ENCODE results near the gene FOXL2NB. TPM values are rescaled to one million over a fixed set of nuclear protein-coding genes. Genes with fewer than 3 reads are reported as not detected.
A peak's percentile ranks its signal among the peaks of the same experiment; 100 is the strongest.

FOXL2NB gene
- total and polyA plus RNA-seq, 2 of the 13 experiments (the other 11 are each of a cell fraction or from before 2014, with no cell fraction given), result not detected

DNA sequence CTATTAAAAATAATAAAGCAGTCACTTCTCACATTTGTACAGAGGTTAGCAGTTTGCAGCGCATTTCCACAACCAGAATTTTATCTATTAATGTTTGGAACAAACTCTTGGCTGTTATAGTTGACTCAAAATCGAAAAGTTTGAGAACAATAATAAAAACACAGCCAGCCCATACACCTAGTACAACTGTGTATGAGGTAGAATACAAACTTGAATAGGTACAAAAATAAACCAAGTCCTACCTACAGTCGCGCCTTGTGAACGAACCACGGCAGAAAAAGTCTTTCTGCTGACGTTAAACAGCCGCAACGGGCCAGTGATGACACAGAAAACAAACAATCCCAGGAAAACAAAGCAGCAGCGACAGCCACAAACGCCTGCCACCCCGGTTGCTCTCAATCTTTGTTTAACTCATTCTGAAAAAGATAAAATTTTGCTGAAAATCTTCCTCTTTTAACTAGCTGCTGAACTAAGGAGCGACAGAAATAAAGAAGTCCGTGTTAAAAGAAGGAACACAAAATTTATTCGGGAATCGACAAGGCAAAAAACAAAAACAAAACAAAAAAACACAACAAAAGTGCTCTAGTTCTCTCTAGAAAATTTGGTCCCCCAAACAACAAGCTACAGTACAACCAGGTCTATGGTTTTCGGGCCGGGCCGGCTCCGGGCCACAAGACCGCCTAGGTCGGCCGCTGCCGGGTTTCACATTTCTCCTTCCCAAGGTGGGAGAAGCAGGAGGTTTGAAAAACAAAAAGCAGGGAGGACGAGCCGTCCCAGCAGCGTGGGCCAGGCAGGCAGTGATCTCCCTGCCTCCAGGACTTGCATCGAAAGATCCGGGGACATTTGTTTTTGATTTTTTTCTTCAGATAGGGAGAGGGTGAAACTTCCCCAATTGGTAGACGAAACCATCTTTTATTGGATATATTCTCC is 3.0 kb upstream of the FOXL2NB start (continued):
- TF ChIP-seq, protein P1, sequence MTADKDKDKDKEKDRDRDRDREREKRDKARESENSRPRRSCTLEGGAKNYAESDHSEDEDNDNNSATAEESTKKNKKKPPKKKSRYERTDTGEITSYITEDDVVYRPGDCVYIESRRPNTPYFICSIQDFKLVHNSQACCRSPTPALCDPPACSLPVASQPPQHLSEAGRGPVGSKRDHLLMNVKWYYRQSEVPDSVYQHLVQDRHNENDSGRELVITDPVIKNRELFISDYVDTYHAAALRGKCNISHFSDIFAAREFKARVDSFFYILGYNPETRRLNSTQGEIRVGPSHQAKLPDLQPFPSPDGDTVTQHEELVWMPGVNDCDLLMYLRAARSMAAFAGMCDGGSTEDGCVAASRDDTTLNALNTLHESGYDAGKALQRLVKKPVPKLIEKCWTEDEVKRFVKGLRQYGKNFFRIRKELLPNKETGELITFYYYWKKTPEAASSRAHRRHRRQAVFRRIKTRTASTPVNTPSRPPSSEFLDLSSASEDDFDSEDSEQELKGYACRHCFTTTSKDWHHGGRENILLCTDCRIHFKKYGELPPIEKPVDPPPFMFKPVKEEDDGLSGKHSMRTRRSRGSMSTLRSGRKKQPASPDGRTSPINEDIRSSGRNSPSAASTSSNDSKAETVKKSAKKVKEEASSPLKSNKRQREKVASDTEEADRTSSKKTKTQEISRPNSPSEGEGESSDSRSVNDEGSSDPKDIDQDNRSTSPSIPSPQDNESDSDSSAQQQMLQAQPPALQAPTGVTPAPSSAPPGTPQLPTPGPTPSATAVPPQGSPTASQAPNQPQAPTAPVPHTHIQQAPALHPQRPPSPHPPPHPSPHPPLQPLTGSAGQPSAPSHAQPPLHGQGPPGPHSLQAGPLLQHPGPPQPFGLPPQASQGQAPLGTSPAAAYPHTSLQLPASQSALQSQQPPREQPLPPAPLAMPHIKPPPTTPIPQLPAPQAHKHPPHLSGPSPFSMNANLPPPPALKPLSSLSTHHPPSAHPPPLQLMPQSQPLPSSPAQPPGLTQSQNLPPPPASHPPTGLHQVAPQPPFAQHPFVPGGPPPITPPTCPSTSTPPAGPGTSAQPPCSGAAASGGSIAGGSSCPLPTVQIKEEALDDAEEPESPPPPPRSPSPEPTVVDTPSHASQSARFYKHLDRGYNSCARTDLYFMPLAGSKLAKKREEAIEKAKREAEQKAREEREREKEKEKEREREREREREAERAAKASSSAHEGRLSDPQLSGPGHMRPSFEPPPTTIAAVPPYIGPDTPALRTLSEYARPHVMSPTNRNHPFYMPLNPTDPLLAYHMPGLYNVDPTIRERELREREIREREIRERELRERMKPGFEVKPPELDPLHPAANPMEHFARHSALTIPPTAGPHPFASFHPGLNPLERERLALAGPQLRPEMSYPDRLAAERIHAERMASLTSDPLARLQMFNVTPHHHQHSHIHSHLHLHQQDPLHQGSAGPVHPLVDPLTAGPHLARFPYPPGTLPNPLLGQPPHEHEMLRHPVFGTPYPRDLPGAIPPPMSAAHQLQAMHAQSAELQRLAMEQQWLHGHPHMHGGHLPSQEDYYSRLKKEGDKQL (CRISPR knock-in tag; IDR thresholded peaks at IDR 0.05; ENCODE audit: low read depth), result no peak
- TF ChIP-seq ZNF746 (CRISPR knock-in tag; IDR thresholded peaks at IDR 0.05) (no peak), HOXA7 (CRISPR knock-in tag; IDR thresholded peaks at IDR 0.05) (no peak), ZNF350 (CRISPR knock-in tag; IDR thresholded peaks at IDR 0.05; ENCODE audit: borderline replicate concordance, low read depth) (no peak)

DNA sequence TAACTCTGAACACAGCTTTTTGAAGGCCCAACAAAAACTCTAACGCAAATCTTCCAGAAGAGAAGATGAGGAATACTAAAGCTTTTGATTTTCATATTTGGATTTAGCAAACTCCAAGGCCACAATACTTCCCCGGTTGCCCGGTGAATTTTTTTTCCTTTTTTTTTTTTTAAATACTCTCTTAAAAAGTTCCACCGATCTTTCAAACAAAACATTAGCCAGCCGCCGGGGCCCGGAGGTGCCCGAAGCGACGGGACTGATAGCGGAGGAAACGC is 2.4 kb upstream of the FOXL2NB start:
- no peak for DNase-seq (ENCODE audit: low spot score)
- Histone ChIP-seq H4K20me1 (ENCODE audit: insufficient read depth, low read length) (no peaks in the 10 kb centered on the region), H3K27ac (ENCODE audit: extremely low read length, insufficient read depth, low read length) (no peak overlapping the region), H3K4me1 (ENCODE audit: insufficient read depth, low read length) (peaks cover 3% of the 10 kb centered on the region), H2AFZ (ENCODE audit: low read length) (no peak overlapping the region), H3K9ac (ENCODE audit: insufficient read depth, low read depth, low read length) (no peak overlapping the region), H3K27me3 (ENCODE audit: control insufficient read depth in 1 of 2, insufficient read depth in 2 of 2, low read length in 2 of 2) (peaks cover 20 to 89% of the 10 kb centered on the region in 2 experiments), H3K4me2 (ENCODE audit: low read depth, low read length) (peak overlapping the region; percentile 38), H3K79me2 (ENCODE audit: insufficient read depth, low read length) (no peaks in the 10 kb centered on the region), H3K4me3 (replicated peaks in 1 of 3; ENCODE audit: insufficient read depth in 1 of 3, low read depth in 2 of 3, low read length in 3 of 3) (peak overlapping the region in 2 of 3 experiments; percentile 12 to 32; a peak in 1 of 6 replicates), H3K9me3 (ENCODE audit: low read length) (no peaks in the 10 kb centered on the region), H3K36me3 (replicated peaks in 1 of 2; ENCODE audit: control insufficient read depth in 1 of 2, insufficient read depth in 2 of 2, low read length in 2 of 2) (no peaks in the 10 kb centered on the region)
- no peak for ATAC-seq
- intact Hi-C loops (cut with micrococcal nuclease; ENCODE audit: unreplicated experiment), result loop anchor here (5.0 kb wide), 1 partner anchor 168 kb away; no protein-coding TSS in a partner anchor
- TF ChIP-seq, protein P2, sequence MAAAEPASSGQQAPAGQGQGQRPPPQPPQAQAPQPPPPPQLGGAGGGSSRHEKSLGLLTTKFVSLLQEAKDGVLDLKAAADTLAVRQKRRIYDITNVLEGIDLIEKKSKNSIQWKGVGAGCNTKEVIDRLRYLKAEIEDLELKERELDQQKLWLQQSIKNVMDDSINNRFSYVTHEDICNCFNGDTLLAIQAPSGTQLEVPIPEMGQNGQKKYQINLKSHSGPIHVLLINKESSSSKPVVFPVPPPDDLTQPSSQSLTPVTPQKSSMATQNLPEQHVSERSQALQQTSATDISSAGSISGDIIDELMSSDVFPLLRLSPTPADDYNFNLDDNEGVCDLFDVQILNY (CRISPR knock-in tag; conservative IDR thresholded peaks at IDR 0.05), result no peak
- 0 out of 2 replicates have a peak, but pooled peaks have one; percentile 39 for TF ChIP-seq EZH2 (conservative IDR thresholded peaks at IDR 0.05; ENCODE audit: low read depth, low read length)
- TF ChIP-seq NCOA1 (CRISPR knock-in tag; IDR thresholded peaks at IDR 0.05), result no peak
- 0 out of 2 replicates have a peak, but pooled peaks have one; percentile 6 for TF ChIP-seq CBX2 (IDR thresholded peaks at IDR 0.05; ENCODE audit: low read depth, low read length)
- no peak for TF ChIP-seq CBX2 (CRISPR knock-in tag; IDR thresholded peaks at IDR 0.05; ENCODE audit: low read depth)
- TF ChIP-seq ATF1 (CRISPR knock-in tag; IDR thresholded peaks at IDR 0.05), result no peak
- TF ChIP-seq IKZF1 (IDR thresholded peaks at IDR 0.05), result no peak
- TF ChIP-seq, protein P3, sequence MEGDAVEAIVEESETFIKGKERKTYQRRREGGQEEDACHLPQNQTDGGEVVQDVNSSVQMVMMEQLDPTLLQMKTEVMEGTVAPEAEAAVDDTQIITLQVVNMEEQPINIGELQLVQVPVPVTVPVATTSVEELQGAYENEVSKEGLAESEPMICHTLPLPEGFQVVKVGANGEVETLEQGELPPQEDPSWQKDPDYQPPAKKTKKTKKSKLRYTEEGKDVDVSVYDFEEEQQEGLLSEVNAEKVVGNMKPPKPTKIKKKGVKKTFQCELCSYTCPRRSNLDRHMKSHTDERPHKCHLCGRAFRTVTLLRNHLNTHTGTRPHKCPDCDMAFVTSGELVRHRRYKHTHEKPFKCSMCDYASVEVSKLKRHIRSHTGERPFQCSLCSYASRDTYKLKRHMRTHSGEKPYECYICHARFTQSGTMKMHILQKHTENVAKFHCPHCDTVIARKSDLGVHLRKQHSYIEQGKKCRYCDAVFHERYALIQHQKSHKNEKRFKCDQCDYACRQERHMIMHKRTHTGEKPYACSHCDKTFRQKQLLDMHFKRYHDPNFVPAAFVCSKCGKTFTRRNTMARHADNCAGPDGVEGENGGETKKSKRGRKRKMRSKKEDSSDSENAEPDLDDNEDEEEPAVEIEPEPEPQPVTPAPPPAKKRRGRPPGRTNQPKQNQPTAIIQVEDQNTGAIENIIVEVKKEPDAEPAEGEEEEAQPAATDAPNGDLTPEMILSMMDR (CRISPR knock-in tag; IDR thresholded peaks at IDR 0.05), result no peak
- ChIA-PET POLR2A (no interaction called here), CTCF (ENCODE audit: low intra/inter-chr PET ratio, low total read pairs) (no interaction called here)
- no peak for FAIRE-seq
- BruUV-seq (replicated peaks), result no TSS peak
- WGBS (ENCODE audit: low lambda C conversion rate), result 26% methylated on average over 12 of the region's 12 CpGs
- in situ Hi-C loops (cut with HindIII; ENCODE audit: extremely low pct_ligation_motif_present, low pct_unique_long_range_greater_than_20kb), result no loop called here

Measured in HepG2 (cell line).